HG03025 (cell line): ENCODE results near the gene STAC2.

ENCODE experiments used
- ATAC-seq: cut with Tn5 transposase; IDR thresholded peaks from one replicate; pipeline ENCODE4 v1.9.1; 2021; ENCODE audit warnings: mild to moderate bottlenecking, moderate library complexity; ENCODE audit not compliant: unreplicated experiment, low FRiP score

The STAC2 gene

GRCh38 chr17:39235555-39236449, 10.1 kb upstream of the STAC2 start:
- ATAC-seq = no peak

- no peak for ATAC-seq
Measured at GRCh38 chr17:39231591-39232551, 6.1 kb upstream of the STAC2 start.

GRCh38 chr17:39231091-39231561, 5.4 kb upstream of the STAC2 start:
- ATAC-seq = no peak

DNA sequence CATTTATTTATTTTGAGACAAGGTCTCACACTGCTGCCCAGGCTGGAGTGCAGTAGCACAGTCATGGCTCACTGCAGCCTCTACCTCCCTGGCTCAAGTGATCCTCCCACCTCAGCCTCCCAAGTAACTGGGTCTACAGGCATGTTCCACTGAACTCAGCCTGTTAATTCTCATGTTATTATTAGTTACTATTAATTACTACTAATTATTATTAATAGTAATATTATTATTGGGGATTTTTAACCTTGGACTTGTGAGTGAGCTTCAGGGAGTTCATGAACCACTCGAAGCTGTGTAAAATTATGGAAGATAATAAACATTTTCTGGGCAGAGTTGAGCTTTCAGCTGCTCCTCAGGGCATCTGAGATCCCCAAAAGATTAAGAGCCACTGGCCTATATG, 4.6 kb upstream of the STAC2 start:
- ATAC-seq = no peak

- ATAC-seq = no peak
Measured at GRCh38 chr17:39229274-39229913, 3.6 kb upstream of the STAC2 start.

DNA sequence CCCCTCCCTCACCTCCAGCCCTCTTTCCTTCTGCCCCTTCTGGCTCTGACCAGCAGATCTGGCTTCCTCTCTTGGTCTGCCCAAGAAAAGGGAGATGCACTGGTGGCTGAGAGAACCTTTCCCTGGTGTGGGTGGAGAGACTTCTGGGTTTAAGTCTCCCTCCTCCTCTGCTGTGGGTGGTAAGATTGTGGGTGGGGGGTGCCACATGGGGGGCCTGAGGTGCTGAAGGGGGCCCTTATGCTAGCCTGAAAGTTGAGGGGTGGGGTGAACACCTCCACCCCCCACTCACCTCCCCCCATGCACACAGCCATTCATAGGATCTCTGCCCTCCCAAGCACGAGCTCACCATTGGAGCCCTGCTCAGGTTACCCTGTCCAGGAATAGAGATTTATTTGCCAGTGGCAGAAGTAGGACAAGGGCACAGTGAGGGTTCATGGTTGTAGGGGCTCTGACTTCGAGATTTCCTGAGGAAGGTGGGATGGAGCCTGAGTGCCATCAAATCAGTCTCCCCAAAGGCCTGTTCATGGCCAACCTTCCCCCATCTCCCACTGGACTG, 1.7 kb upstream of the STAC2 start:
- ATAC-seq = no peak

GRCh38 chr17:39225959-39226683, 376 bp upstream of the STAC2 start:
- ATAC-seq = no peak

DNA sequence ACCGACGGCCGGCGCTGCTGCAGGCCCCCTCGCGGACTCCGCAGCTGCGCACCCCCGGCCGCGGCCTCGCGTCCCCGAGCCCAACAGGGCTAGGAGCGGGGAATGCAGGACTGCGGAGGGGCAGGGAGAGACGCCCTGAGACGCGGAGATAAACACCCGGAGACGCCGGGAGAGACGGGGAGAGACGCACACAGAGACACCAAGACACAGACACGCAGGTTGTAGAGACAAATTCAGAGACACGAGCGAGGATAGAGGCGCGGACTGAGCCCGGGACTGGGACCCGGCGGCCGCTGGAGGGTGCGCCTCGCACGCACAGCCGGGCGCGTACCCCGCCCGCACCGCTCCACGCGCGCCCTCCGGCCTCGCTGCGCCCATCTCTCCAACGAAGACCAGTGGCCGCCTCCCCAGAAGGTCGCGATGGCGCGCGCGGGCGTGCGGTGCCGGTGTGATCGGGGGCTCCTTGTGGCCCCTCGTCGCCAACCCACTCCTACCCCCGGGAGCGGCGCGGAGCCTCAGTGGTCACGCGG, 902 bp downstream of the STAC2 start:
- ATAC-seq = no peak

DNA sequence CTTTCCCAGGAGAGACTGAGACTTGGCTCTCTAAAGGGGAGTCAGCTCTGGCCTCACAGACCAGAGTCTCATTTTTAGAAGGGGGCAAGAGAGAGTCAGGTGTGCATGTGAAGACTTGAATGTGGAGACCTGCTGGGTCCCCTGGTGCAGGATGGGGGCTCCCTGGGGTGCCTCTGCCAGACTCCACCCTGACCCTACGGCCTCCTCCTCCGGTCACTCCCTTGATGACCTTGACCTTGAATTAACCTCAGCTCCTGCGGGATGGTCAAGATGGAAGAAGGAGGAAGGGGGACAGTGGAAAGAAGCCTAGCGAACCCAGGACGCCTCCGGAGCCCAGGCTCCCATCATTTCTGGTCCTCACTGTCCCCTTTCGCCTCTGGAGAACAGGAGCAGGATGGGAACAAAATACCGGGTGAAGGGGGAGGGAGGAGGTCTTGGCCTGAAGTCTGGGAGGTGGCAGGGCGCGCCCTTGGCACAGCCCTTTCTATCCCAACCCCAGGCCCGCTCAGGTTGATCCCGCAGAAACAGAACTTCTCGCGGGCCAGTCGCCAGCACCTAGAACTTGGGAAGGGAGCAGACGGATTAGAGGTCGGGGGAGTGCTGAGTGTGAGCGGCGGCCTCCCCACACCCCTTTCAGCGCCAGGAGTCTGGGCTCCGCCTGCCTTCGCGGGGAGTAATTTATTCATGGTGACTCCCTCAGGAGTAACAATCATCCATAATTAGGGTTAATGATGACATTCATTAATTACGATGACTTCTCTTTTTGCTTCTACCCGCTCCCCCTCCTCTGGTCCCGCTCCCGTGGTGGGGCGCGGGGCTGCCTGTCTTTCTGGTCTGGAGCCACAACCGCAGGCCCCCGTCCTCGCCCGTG, 1.6 kb downstream of the STAC2 start:
- ATAC-seq = no peak

DNA sequence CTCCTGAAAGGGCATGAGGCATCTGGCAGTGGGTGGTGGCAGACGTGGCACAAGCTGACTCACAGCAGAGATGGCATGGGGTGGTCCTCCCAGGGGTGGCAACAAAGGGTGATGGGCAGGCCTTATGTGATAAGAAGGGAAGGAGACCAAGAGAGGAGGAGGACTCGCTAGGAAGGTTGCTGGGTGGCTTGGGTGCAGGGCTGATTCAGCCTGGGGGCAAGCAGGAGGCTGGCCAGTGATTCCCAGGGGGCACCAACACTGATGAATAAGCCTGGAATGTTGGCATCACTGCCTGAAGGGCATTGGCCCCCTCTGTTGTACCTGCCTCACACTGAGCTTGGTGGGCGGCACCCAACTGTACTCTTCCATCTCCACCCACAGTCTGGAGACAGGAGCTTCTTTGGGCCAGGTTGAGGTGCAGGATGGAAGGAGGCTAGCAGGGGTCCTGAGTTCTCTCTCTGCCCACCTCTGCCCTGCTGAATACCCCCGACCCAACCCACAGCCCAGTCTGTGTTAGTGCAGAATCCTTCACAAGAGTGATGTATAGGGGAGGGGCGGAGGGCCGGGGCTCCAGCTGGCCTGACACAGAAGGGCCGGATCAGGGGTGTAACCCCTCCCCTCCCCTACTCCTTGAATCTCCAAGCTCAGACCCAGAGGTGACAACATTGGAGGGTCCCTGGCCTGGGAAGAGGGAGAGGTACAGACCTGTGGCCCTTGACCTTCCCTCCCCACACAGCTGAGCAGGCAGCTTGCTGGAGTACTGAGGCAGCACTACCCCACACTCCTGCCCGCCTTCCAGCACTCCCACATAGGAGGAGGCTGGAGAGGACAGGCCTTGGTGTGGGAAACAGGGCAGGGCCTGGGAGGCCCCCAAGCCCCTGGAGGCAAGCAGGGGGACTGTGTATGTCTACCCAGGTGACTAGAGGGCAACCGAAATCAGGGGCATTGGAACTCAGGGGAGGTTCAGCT, 2.6 kb downstream of the STAC2 start:
- no peak for ATAC-seq

DNA sequence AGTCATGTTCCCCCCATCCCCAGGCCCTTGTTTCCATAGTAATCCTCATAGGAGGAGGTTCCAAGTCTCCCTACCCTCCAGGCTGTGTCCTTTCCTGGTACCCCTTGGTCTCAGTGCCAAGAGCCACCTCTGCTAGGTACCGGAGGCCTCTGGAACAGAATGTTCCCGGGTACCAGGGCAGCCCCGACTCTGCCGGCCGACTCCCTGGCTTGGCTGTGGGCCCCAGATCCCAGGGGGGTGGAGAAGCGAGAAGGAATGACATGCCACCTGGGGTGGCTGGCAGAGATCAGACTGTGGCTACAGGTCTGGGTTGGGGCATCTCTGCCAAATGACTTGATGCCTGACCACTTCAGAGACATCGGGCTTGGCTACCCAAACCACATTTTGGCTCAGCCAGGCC, 3.6 kb downstream of the STAC2 start:
- no peak for ATAC-seq

GRCh38 chr17:39221572-39221971, 4.2 kb downstream of the STAC2 start:
- ATAC-seq = no peak

GRCh38 chr17:39219647-39220154, 6.0 kb downstream of the STAC2 start:
- ATAC-seq = no peak

- no peak for ATAC-seq
Measured at GRCh38 chr17:39218906-39219305, 6.8 kb downstream of the STAC2 start.

GRCh38 chr17:39217734-39218369, 7.9 kb downstream of the STAC2 start:
- no peak for ATAC-seq

DNA sequence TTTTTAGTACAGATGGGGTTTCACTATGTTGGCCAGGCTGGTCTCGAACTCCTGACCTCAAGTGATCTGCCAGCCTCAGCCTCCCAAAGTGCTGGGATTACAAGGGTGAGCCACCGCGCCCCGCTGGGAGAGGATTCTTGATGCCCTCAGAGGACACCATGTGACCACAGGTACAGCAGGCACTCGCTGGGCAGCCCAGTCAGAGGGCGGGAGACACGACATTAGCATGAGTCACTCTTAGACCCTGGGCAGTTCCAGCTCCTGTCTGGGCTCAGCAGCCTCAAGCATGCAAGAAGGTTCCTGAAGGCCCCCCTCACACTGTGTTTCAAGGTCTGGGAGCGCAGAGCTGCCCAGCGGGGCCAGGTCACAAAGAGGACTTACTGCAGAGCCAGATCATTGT, 11.9 kb downstream of the STAC2 start:
- ATAC-seq = no peak
